GM12878 (cell line): Measurements from ENCODE around the gene PLEKHJ1. TPM values are rescaled to one million over a fixed set of nuclear protein-coding genes. Genes with fewer than 3 reads are reported as not detected.
A peak's percentile ranks its signal among the peaks of the same experiment; 100 is the strongest.

Experiments
- ATAC-seq: fragments of 200-7000 bp; cut with Tn5 transposase; 3 replicates; pipeline ENCODE4 v1.9.1; 2020; ENCODE audit warnings: mild to moderate bottlenecking, moderate library complexity
- BruUV-seq: library from RNA; stranded (reverse); fragments of 400-500 nt; replicated peaks from 2 replicates; lab custom pipeline; 2021; lab: Mats Ljungman, UMichigan
- CTCF ChIA-PET: fragments of 300-600 bp; sonication (Branson Sonifier 250); formaldehyde crosslinking; extraction: SDS; loops from one replicate; lab custom pipeline; 2021; ENCODE audit warnings: inconsistent platforms; lab: Yijun Ruan, JAX
- POLR2A ChIA-PET: fragments of 350-600 bp; formaldehyde crosslinking; extraction: SDS; loops from one replicate; lab custom pipeline; 2021; ENCODE audit warnings: inconsistent platforms; lab: Charles Lee
- RAD21 ChIA-PET: fragments of 300-600 bp; sonication (Branson Sonifier 250); formaldehyde crosslinking; loops from one replicate; lab custom pipeline; 2023; ENCODE audit warnings: antibody characterized with exemption; ENCODE audit not compliant: unreplicated experiment; lab: Charles Lee
- SMC1A ChIA-PET: fragments of 300-600 bp; sonication (Branson Sonifier 250); formaldehyde crosslinking; loops from one replicate; lab custom pipeline; 2023; ENCODE audit not compliant: unreplicated experiment, uncharacterized antibody; lab: Charles Lee
- DNase-seq: peaks from one replicate; pipeline ENCODE4 v3.0.0-alpha.2; 2011; ENCODE audit warnings: low read depth, low spot score
- FAIRE-seq: peaks from 3 replicates; lab custom pipeline; 2011; peaks lifted over from hg19 to GRCh38; lab: Jason Lieb, UNC
- H2AFZ ChIP-seq: 2 replicates; pipeline ENCODE4 v1.6.0; 2011; ENCODE audit warnings: low read depth, low read length, control low read depth; ENCODE audit not compliant: control insufficient read depth
- H3K27ac ChIP-seq: 2 replicates; pipeline ENCODE4 v1.5.1; 2011; ENCODE audit warnings: control low read depth; ENCODE audit not compliant: control insufficient read depth, insufficient read depth
- H3K27me3 ChIP-seq, 2 experiments: replicated peaks in 1 of 2; 2 replicates each; pipeline versions ENCODE4 v1.6.0 to v1.6.1; 2011; ENCODE audit warnings: low read length in 1 of 2; ENCODE audit not compliant: control insufficient read depth in 2 of 2, insufficient read depth in 2 of 2
- H3K36me3 ChIP-seq, 2 experiments: 2 replicates each; pipeline ENCODE4 v1.5.1; 2011; ENCODE audit warnings: low read length in 1 of 2; ENCODE audit not compliant: control insufficient read depth in 2 of 2, insufficient read depth in 2 of 2
- H3K4me1 ChIP-seq: 2 replicates; pipeline ENCODE4 v1.6.1; 2011; ENCODE audit warnings: mild to moderate bottlenecking, low read length, moderate library complexity, mixed read lengths; ENCODE audit not compliant: control insufficient read depth, insufficient read depth
- H3K4me2 ChIP-seq: 2 replicates; pipeline ENCODE4 v1.6.0; 2011; ENCODE audit warnings: control low read depth; ENCODE audit not compliant: control insufficient read depth, insufficient read depth
- H3K4me3 ChIP-seq: fragments of 200-600 bp; sonication (generic); 2 replicates; pipeline ENCODE4 v1.5.1; 2016
- H3K79me2 ChIP-seq: 2 replicates; pipeline ENCODE4 v1.6.0; 2011; ENCODE audit warnings: low read length; ENCODE audit not compliant: control insufficient read depth, insufficient read depth
- H3K9ac ChIP-seq: 2 replicates; pipeline ENCODE4 v1.8.0; 2011; ENCODE audit warnings: low read length, control low read depth, mixed read lengths; ENCODE audit not compliant: control insufficient read depth, insufficient read depth
- H3K9me3 ChIP-seq: replicated peaks from 3 replicates; pipeline ENCODE4 v1.5.1; 2011; ENCODE audit warnings: mild to moderate bottlenecking, low read length; ENCODE audit not compliant: control insufficient read depth, insufficient read depth
- H4K20me1 ChIP-seq: 2 replicates; pipeline ENCODE4 v1.6.0; 2011; ENCODE audit not compliant: control insufficient read depth, insufficient read depth
- ATF7 ChIP-seq: fragments of 450-650 bp; IDR thresholded peaks from 2 replicates; pipeline ENCODE4 v1.6.1; 2016; ENCODE audit warnings: low read depth, mild to moderate bottlenecking
- EZH2 ChIP-seq: IDR thresholded peaks from 2 replicates; pipeline ENCODE4 v1.6.1; 2012; ENCODE audit warnings: low read depth, mild to moderate bottlenecking, control low read depth, inconsistent platforms, low read length, borderline replicate concordance; ENCODE audit not compliant: control insufficient read depth
- KLF5 ChIP-seq: fragments of 450-650 bp; IDR thresholded peaks from 2 replicates; pipeline ENCODE4 v1.6.1; 2014; ENCODE audit warnings: mild to moderate bottlenecking; ENCODE audit not compliant: partially characterized antibody
- MXI1 ChIP-seq: fragments of 150-350 bp; IDR thresholded peaks from 2 replicates; pipeline ENCODE4 v1.6.1; 2011; ENCODE audit warnings: low read depth, mild to moderate bottlenecking, inconsistent platforms, low read length, improper control_type of control experiment
- STAT3 ChIP-seq: IDR thresholded peaks from 2 replicates; pipeline ENCODE4 v1.6.1; 2011; ENCODE audit warnings: low read depth, low read length, improper control_type of control experiment
- ZNF207 ChIP-seq: fragments of 450-650 bp; IDR thresholded peaks from 2 replicates; pipeline ENCODE4 v1.6.1; 2014; ENCODE audit warnings: antibody characterized with exemption, mild to moderate bottlenecking, borderline replicate concordance
- ZZZ3 ChIP-seq: IDR thresholded peaks from 2 replicates; pipeline ENCODE4 v1.6.1; 2011; ENCODE audit warnings: low read depth; ENCODE audit not compliant: control insufficient read depth, insufficient read length
- WGBS: methylation state at CpG from one replicate; pipeline ENCODE4 v1.1.6; 2016; ENCODE audit warnings: low lambda C conversion rate; ENCODE audit not compliant: insufficient replicate concordance, insufficient coverage; ENCODE audit errors: missing lambda C conversion rate; 5-methylcytosine and 5-hydroxymethylcytosine counted together
- in situ Hi-C: fragments of 300-500 bp; cut with MboI; formaldehyde crosslinking; loops from 9 replicates; pipeline ENCODE4 v1.14.3; 2018; ENCODE audit warnings: mixed read lengths
- intact Hi-C: fragments of 100-400 bp; cut with micrococcal nuclease; formaldehyde crosslinking; loops from one replicate; pipeline ENCODE4 v1.14.2; 2022; ENCODE audit not compliant: unreplicated experiment
- polyA plus RNA-seq, 11 experiments: library from polyadenylated mRNA; depleted of rRNA in 4 of 11; unstranded in 6 of 11; stranded (reverse) in 5 of 11; fragments of >200 nt; fragmentation: Nextera tagmentation in 4 of 11; fragmentation: Illumina TruSeq in 1 of 11; extraction: Ambion mirVana in 4 of 11; extraction: Trizol in 1 of 11; gene quantifications; 1 replicate in 1 of 11; 2 replicates in 10 of 11; pipeline versions ENCODE4 v1.2.1 to v1.2.3, GENCODE V29; 2011 to 2016; ENCODE audit warnings: inconsistent platforms in 2 of 11, missing spikeins in 2 of 11, low read depth in 1 of 11
- total RNA-seq, 4 experiments: library from RNA; depleted of rRNA in 3 of 4; stranded (reverse); fragments of >200 nt in 3 of 4; fragmentation: Illumina TruSeq in 1 of 4; extraction: Trizol in 1 of 4; gene quantifications; 2 replicates each; pipeline versions ENCODE4 v1.2.1 to v1.2.3, GENCODE V29; 2013 to 2021
- TF ChIP-seq, protein P1 (sequence below): IDR thresholded peaks from 2 replicates; pipeline ENCODE4 v1.6.1; 2012; ENCODE audit warnings: low read length, inconsistent platforms
- TF ChIP-seq, protein P2 (sequence below): fragments of 450-650 bp; IDR thresholded peaks from 2 replicates; pipeline ENCODE4 v1.6.1; 2016; ENCODE audit warnings: mild to moderate bottlenecking

PLEKHJ1 gene
- total and polyA plus RNA-seq, 10 of the 15 experiments (the other 5 are each of a cell fraction or from before 2014, with no cell fraction given): 1.3 to 133 (median 75.0) TPM

DNA sequence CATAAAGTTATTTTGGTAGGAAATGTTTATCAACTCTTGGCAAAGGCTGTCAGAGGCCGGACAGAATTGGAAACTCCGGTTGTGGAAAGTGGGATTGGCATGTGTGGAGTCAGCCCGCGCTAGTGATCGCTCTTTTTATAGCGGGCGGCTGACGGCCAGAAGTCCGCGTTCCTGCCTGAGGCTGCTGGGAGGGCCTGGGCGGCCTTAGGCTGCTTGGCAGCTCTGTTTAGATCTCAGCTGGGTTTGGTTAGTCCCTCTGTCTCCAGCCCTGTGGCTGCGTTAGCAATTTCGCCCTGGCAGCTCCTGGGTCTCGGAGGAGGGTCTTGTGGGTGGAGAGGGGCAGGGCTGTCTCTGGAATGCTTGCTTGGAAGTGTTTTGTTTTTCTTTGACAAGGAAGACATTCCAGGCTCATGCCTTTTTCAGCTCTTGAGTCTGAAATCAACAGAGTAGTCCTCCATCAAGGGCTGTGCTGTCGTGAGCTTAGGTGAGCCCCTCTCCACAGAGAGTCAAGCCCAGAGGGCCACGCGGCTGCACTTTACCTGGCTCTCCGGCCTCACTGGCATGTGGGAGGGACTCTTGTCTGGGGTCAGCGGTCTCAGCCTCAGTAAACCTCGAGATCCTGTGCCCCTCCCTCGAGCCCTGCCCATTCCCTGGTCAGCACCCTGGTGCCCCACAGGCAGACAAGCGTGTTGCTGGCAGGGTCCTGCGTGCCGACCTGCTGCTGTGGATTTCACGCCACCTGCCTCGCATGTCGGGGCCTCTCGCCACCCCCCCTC, 49.9 kb downstream of the PLEKHJ1 start:
- Histone ChIP-seq H3K9ac (no peak overlapping the region), H2AFZ (no peak overlapping the region), H3K79me2 (peaks cover 52% of the 10 kb centered on the region), H3K4me2 (no peak overlapping the region), H3K9me3 (peaks cover 10% of the 10 kb centered on the region; the same call in 2 of the 3 replicates), H3K4me3 (no peak overlapping the region), H4K20me1 (no peaks in the 10 kb centered on the region; the same call in 1 of the 2 replicates), H3K4me1 (peaks cover 30% of the 10 kb centered on the region), H3K36me3 (peaks cover 22 to 67% of the 10 kb centered on the region in 2 experiments; a peak in 3 of 4 replicates), H3K27me3 (no peaks in the 10 kb centered on the region), H3K27ac (no peak overlapping the region)
- intact Hi-C loops (no loop called here), in situ Hi-C loops (no loop called here)
- ChIA-PET CTCF (interaction anchor here (0.6 to 8.6 kb wide), 3 partner anchors 9 to 30 kb away, joined by 3 to 64 read pairs (median 4); no protein-coding TSS in a partner anchor), RAD21 (interaction anchor here (1.7 to 5.0 kb wide), 3 partner anchors 15 to 30 kb away, joined by 4 to 22 read pairs (median 5); no protein-coding TSS in a partner anchor), POLR2A (interaction anchor here (0.5 to 2.6 kb wide), 3 partner anchors 14 to 112 kb away, joined by 3 to 25 read pairs (median 5); no protein-coding TSS in a partner anchor)
- FAIRE-seq (no peak), DNase-seq (no peak), ATAC-seq (no peak)
- BruUV-seq: TSS peak; percentile 38
- 93% methylated on average over 28 of the region's 28 CpGs for WGBS
- TF ChIP-seq KLF5 (no peak), ZNF207 (no peak), STAT3 (no peak), ATF7 (no peak), MXI1 (no peak), ZZZ3 (no peak), EZH2 (no peak)
- TF ChIP-seq, protein P1, sequence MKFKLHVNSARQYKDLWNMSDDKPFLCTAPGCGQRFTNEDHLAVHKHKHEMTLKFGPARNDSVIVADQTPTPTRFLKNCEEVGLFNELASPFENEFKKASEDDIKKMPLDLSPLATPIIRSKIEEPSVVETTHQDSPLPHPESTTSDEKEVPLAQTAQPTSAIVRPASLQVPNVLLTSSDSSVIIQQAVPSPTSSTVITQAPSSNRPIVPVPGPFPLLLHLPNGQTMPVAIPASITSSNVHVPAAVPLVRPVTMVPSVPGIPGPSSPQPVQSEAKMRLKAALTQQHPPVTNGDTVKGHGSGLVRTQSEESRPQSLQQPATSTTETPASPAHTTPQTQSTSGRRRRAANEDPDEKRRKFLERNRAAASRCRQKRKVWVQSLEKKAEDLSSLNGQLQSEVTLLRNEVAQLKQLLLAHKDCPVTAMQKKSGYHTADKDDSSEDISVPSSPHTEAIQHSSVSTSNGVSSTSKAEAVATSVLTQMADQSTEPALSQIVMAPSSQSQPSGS: no peak
- TF ChIP-seq, protein P2, sequence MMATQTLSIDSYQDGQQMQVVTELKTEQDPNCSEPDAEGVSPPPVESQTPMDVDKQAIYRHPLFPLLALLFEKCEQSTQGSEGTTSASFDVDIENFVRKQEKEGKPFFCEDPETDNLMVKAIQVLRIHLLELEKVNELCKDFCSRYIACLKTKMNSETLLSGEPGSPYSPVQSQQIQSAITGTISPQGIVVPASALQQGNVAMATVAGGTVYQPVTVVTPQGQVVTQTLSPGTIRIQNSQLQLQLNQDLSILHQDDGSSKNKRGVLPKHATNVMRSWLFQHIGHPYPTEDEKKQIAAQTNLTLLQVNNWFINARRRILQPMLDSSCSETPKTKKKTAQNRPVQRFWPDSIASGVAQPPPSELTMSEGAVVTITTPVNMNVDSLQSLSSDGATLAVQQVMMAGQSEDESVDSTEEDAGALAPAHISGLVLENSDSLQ: no peak
- TF ChIP-seq, all 136 proteins: peak for 0
- SMC1A ChIA-PET: interaction anchor here (1.1 to 2.2 kb wide), 5 partner anchors 12 to 52 kb away, joined by 3 to 8 read pairs (median 5); no protein-coding TSS in a partner anchor
